ENCODE results near the gene ARPC1A. TPM values are rescaled to one million over a fixed set of nuclear protein-coding genes. Genes with fewer than 3 reads are reported as not detected.
A peak's percentile ranks its signal among the peaks of the same experiment; 100 is the strongest.

ARPC1A gene
- total RNA-seq, 1 experiment from 2014 or later: 253 TPM

DNA sequence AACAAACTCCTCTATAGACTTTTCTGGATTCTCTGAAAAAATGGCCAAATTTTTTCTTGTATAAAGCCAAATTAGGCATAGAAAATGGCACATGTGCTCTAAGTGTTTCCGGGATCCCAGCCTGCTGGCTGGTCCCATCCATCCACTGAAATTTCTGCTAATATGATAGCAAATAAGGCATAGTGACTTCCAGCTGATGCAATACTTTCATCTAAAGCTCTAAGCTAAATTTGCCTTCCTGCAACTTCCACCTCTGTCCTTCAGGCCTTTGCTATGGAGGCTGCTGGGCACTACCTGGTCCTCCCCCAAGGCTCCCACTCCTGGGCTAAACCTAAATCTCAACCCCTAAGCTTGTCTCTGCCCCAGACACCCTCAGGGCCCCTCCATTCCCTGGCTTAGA is 32.5 kb upstream of the ARPC1A start:
- no peaks in the 10 kb centered on the region for H3K36me3 ChIP-seq (ENCODE audit: control insufficient read depth, insufficient read depth, low read length)
- no peak overlapping the region; the same call in 1 of the 2 replicates for H3K27ac ChIP-seq (ENCODE audit: low read length)
- ChIA-PET POLR2A (no interaction called here), CTCF (no interaction called here)
- no peaks in the 10 kb centered on the region for H3K27me3 ChIP-seq (ENCODE audit: control insufficient read depth, insufficient read depth, low read length)
- DNase-seq (ENCODE audit: low read depth, low spot score): no peak
- no peaks in the 10 kb centered on the region for H3K9me3 ChIP-seq (ENCODE audit: control insufficient read depth, insufficient read depth, low read depth, low read length)
- no peaks in the 10 kb centered on the region for H3K4me1 ChIP-seq (ENCODE audit: control insufficient read depth, insufficient read depth, low read length)
- in situ Hi-C loops (cut with HindIII; ENCODE audit: low pct_unique_long_range_greater_than_20kb, low sequenced_read_pairs): no loop called here
- no TSS peak for BruUV-seq (replicated peaks)
- ATAC-seq: no peak
- intact Hi-C loops (cut with micrococcal nuclease; ENCODE audit: unreplicated experiment): no loop called here
- TF ChIP-seq POLR2AphosphoS5 (IDR thresholded peaks at IDR 0.05; ENCODE audit: low read depth, low read length): no peak
- TF ChIP-seq, protein P1, sequence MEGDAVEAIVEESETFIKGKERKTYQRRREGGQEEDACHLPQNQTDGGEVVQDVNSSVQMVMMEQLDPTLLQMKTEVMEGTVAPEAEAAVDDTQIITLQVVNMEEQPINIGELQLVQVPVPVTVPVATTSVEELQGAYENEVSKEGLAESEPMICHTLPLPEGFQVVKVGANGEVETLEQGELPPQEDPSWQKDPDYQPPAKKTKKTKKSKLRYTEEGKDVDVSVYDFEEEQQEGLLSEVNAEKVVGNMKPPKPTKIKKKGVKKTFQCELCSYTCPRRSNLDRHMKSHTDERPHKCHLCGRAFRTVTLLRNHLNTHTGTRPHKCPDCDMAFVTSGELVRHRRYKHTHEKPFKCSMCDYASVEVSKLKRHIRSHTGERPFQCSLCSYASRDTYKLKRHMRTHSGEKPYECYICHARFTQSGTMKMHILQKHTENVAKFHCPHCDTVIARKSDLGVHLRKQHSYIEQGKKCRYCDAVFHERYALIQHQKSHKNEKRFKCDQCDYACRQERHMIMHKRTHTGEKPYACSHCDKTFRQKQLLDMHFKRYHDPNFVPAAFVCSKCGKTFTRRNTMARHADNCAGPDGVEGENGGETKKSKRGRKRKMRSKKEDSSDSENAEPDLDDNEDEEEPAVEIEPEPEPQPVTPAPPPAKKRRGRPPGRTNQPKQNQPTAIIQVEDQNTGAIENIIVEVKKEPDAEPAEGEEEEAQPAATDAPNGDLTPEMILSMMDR (IDR thresholded peaks at IDR 0.05): no peak
- TF ChIP-seq, protein P2, sequence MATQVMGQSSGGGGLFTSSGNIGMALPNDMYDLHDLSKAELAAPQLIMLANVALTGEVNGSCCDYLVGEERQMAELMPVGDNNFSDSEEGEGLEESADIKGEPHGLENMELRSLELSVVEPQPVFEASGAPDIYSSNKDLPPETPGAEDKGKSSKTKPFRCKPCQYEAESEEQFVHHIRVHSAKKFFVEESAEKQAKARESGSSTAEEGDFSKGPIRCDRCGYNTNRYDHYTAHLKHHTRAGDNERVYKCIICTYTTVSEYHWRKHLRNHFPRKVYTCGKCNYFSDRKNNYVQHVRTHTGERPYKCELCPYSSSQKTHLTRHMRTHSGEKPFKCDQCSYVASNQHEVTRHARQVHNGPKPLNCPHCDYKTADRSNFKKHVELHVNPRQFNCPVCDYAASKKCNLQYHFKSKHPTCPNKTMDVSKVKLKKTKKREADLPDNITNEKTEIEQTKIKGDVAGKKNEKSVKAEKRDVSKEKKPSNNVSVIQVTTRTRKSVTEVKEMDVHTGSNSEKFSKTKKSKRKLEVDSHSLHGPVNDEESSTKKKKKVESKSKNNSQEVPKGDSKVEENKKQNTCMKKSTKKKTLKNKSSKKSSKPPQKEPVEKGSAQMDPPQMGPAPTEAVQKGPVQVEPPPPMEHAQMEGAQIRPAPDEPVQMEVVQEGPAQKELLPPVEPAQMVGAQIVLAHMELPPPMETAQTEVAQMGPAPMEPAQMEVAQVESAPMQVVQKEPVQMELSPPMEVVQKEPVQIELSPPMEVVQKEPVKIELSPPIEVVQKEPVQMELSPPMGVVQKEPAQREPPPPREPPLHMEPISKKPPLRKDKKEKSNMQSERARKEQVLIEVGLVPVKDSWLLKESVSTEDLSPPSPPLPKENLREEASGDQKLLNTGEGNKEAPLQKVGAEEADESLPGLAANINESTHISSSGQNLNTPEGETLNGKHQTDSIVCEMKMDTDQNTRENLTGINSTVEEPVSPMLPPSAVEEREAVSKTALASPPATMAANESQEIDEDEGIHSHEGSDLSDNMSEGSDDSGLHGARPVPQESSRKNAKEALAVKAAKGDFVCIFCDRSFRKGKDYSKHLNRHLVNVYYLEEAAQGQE (IDR thresholded peaks at IDR 0.05; ENCODE audit: insufficient read depth in 1 of 2, low read depth in 2 of 2, low read length in 1 of 2): no peak
- TF ChIP-seq TCF7L2 (IDR thresholded peaks at IDR 0.05; ENCODE audit: low read depth, low read length): no peak
- TF ChIP-seq SIN3A (IDR thresholded peaks at IDR 0.05; ENCODE audit: borderline replicate concordance, insufficient read depth, low read depth, low read length): no peak
- no peak overlapping the region for H3K4me3 ChIP-seq (ENCODE audit: low read depth in 2 of 2, low read length in 2 of 2)

DNA sequence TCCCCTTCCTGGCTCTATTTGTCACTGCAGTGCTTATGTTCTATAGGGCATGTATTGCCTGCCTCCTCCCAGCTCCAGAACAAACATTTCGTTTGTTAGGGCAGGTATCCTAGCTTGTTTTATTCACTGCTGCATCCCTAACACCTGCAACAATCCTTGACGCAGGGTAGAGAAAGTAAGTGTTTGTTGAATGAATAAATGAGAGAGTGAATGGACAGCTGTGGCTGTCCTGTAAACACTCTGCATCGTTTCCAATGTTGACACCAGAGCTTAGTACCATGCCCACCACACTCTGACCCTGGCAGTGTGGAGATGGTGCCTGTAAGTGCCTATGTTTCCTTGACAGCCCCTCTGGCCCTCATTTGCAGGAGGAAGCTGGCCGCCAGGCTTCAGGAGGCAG is 32.0 kb upstream of the ARPC1A start:
- in situ Hi-C loops (cut with HindIII; ENCODE audit: low pct_unique_long_range_greater_than_20kb, low sequenced_read_pairs) (no loop called here), intact Hi-C loops (cut with micrococcal nuclease; ENCODE audit: unreplicated experiment) (no loop called here)
- no TSS peak for BruUV-seq (replicated peaks)
- Histone ChIP-seq H3K27me3 (ENCODE audit: control insufficient read depth, insufficient read depth, low read length) (no peaks in the 10 kb centered on the region), H3K9me3 (ENCODE audit: control insufficient read depth, insufficient read depth, low read depth, low read length) (no peaks in the 10 kb centered on the region), H3K4me3 (ENCODE audit: low read depth in 2 of 2, low read length in 2 of 2) (no peak overlapping the region), H3K27ac (ENCODE audit: low read length) (peak overlapping the region; percentile 12; the same call in 1 of the 2 replicates), H3K36me3 (ENCODE audit: control insufficient read depth, insufficient read depth, low read length) (no peaks in the 10 kb centered on the region), H3K4me1 (ENCODE audit: control insufficient read depth, insufficient read depth, low read length) (no peaks in the 10 kb centered on the region)
- POLR2A ChIA-PET: no interaction called here
- CTCF ChIA-PET: interaction anchor here (0.5 to 0.6 kb wide), 2 partner anchors 22 to 36 kb away, joined by 3 to 8 read pairs; no protein-coding TSS in a partner anchor
- ATAC-seq: no peak
- no peak for DNase-seq (ENCODE audit: low read depth, low spot score)
- TF ChIP-seq, protein P2 (IDR thresholded peaks at IDR 0.05; ENCODE audit: insufficient read depth in 1 of 2, low read depth in 2 of 2, low read length in 1 of 2): no peak
- TF ChIP-seq, protein P1 (IDR thresholded peaks at IDR 0.05): no peak
- TF ChIP-seq SIN3A (IDR thresholded peaks at IDR 0.05; ENCODE audit: borderline replicate concordance, insufficient read depth, low read depth, low read length) (no peak), POLR2AphosphoS5 (IDR thresholded peaks at IDR 0.05; ENCODE audit: low read depth, low read length) (no peak), TCF7L2 (IDR thresholded peaks at IDR 0.05; ENCODE audit: low read depth, low read length) (no peak)
